ENCODE results near the gene MZT2A. TPM values are rescaled to one million over a fixed set of nuclear protein-coding genes. Genes with fewer than 3 reads are reported as not detected.
"Not testable (repeated sequence)": the region's sequence is repeated elsewhere in the genome, so short reads cannot be mapped to it uniquely, and the experiment has no call there.

Gene MZT2A
- total RNA-seq, 2 experiments from 2014 or later: 69.9 to 110 TPM

- CTCF ChIA-PET; DNase-seq; H3K4me3 Mint-ChIP-seq; ATAC-seq; H3K9me3 Mint-ChIP-seq (ENCODE audit: low read depth); POLR2A ChIA-PET; H3K4me1 Mint-ChIP-seq; H3K27ac Mint-ChIP-seq; H3K27me3 Mint-ChIP-seq: not testable (repeated sequence)
- peaks cover 26% of the 10 kb centered on the region for H3K36me3 Mint-ChIP-seq (ENCODE audit: low read depth)
- intact Hi-C loops (cut with DNase I, micrococcal nuclease): loop anchor here (5.0 kb wide), 1 partner anchor 1298 kb away; no protein-coding TSS in a partner anchor
Measured at GRCh38 chr2:131484906-131485460, 7.2 kb downstream of the MZT2A start.

- peaks cover 22% of the 10 kb centered on the region for H3K36me3 Mint-ChIP-seq (ENCODE audit: low read depth)
- H3K4me3 Mint-ChIP-seq; DNase-seq; intact Hi-C loops (cut with DNase I, micrococcal nuclease); H3K4me1 Mint-ChIP-seq; POLR2A ChIA-PET; ATAC-seq; H3K9me3 Mint-ChIP-seq (ENCODE audit: low read depth); H3K27ac Mint-ChIP-seq; H3K27me3 Mint-ChIP-seq: not testable (repeated sequence)
- CTCF ChIA-PET: interaction anchor here (0.6 kb wide), 1 partner anchor 19 kb away, joined by 5 read pairs; no protein-coding TSS in a partner anchor
Measured at GRCh38 chr2:131483981-131484820, 8.0 kb downstream of the MZT2A start.

GRCh38 chr2:131482506-131483155 is 9.6 kb downstream of the MZT2A start:
- H3K27ac Mint-ChIP-seq; POLR2A ChIA-PET; intact Hi-C loops (cut with DNase I, micrococcal nuclease); H3K27me3 Mint-ChIP-seq; H3K4me3 Mint-ChIP-seq; H3K4me1 Mint-ChIP-seq; DNase-seq; ATAC-seq; H3K9me3 Mint-ChIP-seq (ENCODE audit: low read depth): not testable (repeated sequence)
- CTCF ChIA-PET: interaction anchor here (0.6 kb wide), 1 partner anchor 714 kb away, joined by 3 read pairs; no protein-coding TSS in a partner anchor
- H3K36me3 Mint-ChIP-seq (ENCODE audit: low read depth): peaks cover 17% of the 10 kb centered on the region

- H3K4me3 Mint-ChIP-seq; DNase-seq; H3K4me1 Mint-ChIP-seq; H3K27me3 Mint-ChIP-seq; H3K9me3 Mint-ChIP-seq (ENCODE audit: low read depth); ATAC-seq; CTCF ChIA-PET; intact Hi-C loops (cut with DNase I, micrococcal nuclease); H3K27ac Mint-ChIP-seq: not testable (repeated sequence)
- peaks cover 13% of the 10 kb centered on the region for H3K36me3 Mint-ChIP-seq (ENCODE audit: low read depth)
- POLR2A ChIA-PET: interaction anchor here (0.6 kb wide), 1 partner anchor 9 kb away, joined by 3 read pairs; no protein-coding TSS in a partner anchor
Measured at GRCh38 chr2:131480351-131480750, 11.8 kb downstream of the MZT2A start.

- peaks cover 13% of the 10 kb centered on the region for H3K36me3 Mint-ChIP-seq (ENCODE audit: low read depth)
- H3K4me1 Mint-ChIP-seq; H3K27ac Mint-ChIP-seq; H3K9me3 Mint-ChIP-seq (ENCODE audit: low read depth); H3K27me3 Mint-ChIP-seq; DNase-seq; ATAC-seq; intact Hi-C loops (cut with DNase I, micrococcal nuclease); H3K4me3 Mint-ChIP-seq; CTCF ChIA-PET; POLR2A ChIA-PET: not testable (repeated sequence)
Measured at GRCh38 chr2:131478850-131479461, 13.2 kb downstream of the MZT2A start.

GRCh38 chr2:131478074-131478849 is 13.9 kb downstream of the MZT2A start:
- H3K27ac Mint-ChIP-seq; POLR2A ChIA-PET; H3K27me3 Mint-ChIP-seq; intact Hi-C loops (cut with DNase I, micrococcal nuclease); CTCF ChIA-PET; H3K4me1 Mint-ChIP-seq; H3K4me3 Mint-ChIP-seq; ATAC-seq; DNase-seq; H3K9me3 Mint-ChIP-seq (ENCODE audit: low read depth): not testable (repeated sequence)
- peaks cover 13% of the 10 kb centered on the region for H3K36me3 Mint-ChIP-seq (ENCODE audit: low read depth)

GRCh38 chr2:131477227-131477626 is 15.0 kb downstream of the MZT2A start:
- H3K4me3 Mint-ChIP-seq; H3K27me3 Mint-ChIP-seq; POLR2A ChIA-PET; ATAC-seq; CTCF ChIA-PET; H3K9me3 Mint-ChIP-seq (ENCODE audit: low read depth); H3K36me3 Mint-ChIP-seq (ENCODE audit: low read depth); H3K27ac Mint-ChIP-seq; H3K4me1 Mint-ChIP-seq; intact Hi-C loops (cut with DNase I, micrococcal nuclease); DNase-seq: not testable (repeated sequence)

GRCh38 chr2:131476363-131476762 is 15.8 kb downstream of the MZT2A start:
- H3K36me3 Mint-ChIP-seq (ENCODE audit: low read depth); H3K4me3 Mint-ChIP-seq; POLR2A ChIA-PET; H3K4me1 Mint-ChIP-seq; DNase-seq; ATAC-seq; intact Hi-C loops (cut with DNase I, micrococcal nuclease); CTCF ChIA-PET; H3K27me3 Mint-ChIP-seq; H3K9me3 Mint-ChIP-seq (ENCODE audit: low read depth); H3K27ac Mint-ChIP-seq: not testable (repeated sequence)

GRCh38 chr2:131475831-131476230 is 16.4 kb downstream of the MZT2A start, which contains the start of gene TUBA3D:
TUBA3D (plus strand) TSS chr2:131476119; CDS start chr2:131476200, 81 bp downstream.
- Mint-ChIP-seq H3K27ac (no peak within 1 kb of the TSS), H3K36me3 (ENCODE audit: low read depth) (peaks cover 2% of the 10 kb centered on the region), H3K9me3 (ENCODE audit: low read depth) (no peaks in the 10 kb centered on the region), H3K27me3 (no peaks in the 10 kb centered on the region), H3K4me1 (no peaks in the 10 kb centered on the region), H3K4me3 (no peak within 1 kb of the TSS)
- ChIA-PET POLR2A (no interaction called here), CTCF (no interaction called here)
- ATAC-seq (no peak), DNase-seq (no peak)
- intact Hi-C loops (cut with DNase I, micrococcal nuclease): no loop called here

GRCh38 chr2:131473266-131473665 is 18.9 kb downstream of the MZT2A start:
- POLR2A ChIA-PET; H3K4me1 Mint-ChIP-seq; H3K9me3 Mint-ChIP-seq (ENCODE audit: low read depth); H3K36me3 Mint-ChIP-seq (ENCODE audit: low read depth); ATAC-seq; DNase-seq; H3K4me3 Mint-ChIP-seq; H3K27me3 Mint-ChIP-seq; CTCF ChIA-PET; intact Hi-C loops (cut with DNase I, micrococcal nuclease); H3K27ac Mint-ChIP-seq: not testable (repeated sequence)

GRCh38 chr2:131471624-131472023 is 20.6 kb downstream of the MZT2A start:
- H3K27me3 Mint-ChIP-seq; H3K4me1 Mint-ChIP-seq; H3K4me3 Mint-ChIP-seq; H3K36me3 Mint-ChIP-seq (ENCODE audit: low read depth); H3K9me3 Mint-ChIP-seq (ENCODE audit: low read depth); CTCF ChIA-PET; intact Hi-C loops (cut with DNase I, micrococcal nuclease); DNase-seq; ATAC-seq; H3K27ac Mint-ChIP-seq; POLR2A ChIA-PET: not testable (repeated sequence)

All from activated CD4-positive, alpha-beta T cell treated with anti-CD3 and anti-CD28 coated beads for 36 hours (primary cell).